G401 (cell line): ENCODE measurements around the gene CKM. TPM values are rescaled to one million over a fixed set of nuclear protein-coding genes. Genes with fewer than 3 reads are reported as not detected.
"Not testable (repeated sequence)": the region's sequence is repeated elsewhere in the genome, so short reads cannot be mapped to it uniquely, and the experiment has no call there.

Experiments
- DNase-seq: peaks from one replicate; pipeline ENCODE4 v3.0.0-alpha.2; 2015; ENCODE audit warnings: low spot score
- in situ Hi-C: cut with HindIII; loops from 2 replicates; pipeline ENCODE4 v1.10.0; 2016; ENCODE audit warnings: low sequenced_read_pairs, mixed read lengths
- total RNA-seq: library from RNA; depleted of rRNA; stranded (reverse); fragments of >200 nt; shearing (Covaris generic); gene quantifications from 2 replicates; pipeline ENCODE4 v1.2.3, GENCODE V29; 2014

The CKM gene
- total RNA-seq, 1 experiment from 2014 or later: 8.1 TPM

GRCh38 chr19:45350477-45351058, 27.9 kb upstream of the CKM start:
- DNase-seq: no peak
- in situ Hi-C loops: no loop called here

DNA sequence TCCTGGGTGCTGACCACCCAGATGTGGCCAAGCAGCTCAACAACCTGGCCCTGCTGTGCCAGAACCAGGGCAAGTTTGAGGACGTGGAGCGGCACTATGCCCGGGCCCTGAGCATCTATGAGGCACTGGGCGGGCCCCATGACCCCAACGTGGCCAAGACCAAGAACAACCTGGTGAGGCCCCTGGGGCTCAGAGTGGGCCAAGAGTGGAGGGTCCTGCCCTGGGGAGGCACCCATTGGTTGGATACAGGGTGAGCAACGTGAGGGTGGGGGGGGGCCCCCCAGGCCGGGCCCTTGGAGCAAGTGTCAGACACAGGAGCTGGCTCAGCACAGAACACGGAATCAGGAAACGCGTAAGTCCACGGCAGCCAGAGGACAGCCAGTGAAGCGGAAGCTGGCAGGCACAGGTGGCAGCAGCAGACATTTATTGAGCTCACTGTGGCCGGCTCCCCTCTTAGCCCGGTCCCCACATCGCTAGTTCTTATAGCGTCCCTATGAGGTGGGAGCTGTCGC, 26.8 kb upstream of the CKM start:
- in situ Hi-C loops: no loop called here
- no peak for DNase-seq

DNA sequence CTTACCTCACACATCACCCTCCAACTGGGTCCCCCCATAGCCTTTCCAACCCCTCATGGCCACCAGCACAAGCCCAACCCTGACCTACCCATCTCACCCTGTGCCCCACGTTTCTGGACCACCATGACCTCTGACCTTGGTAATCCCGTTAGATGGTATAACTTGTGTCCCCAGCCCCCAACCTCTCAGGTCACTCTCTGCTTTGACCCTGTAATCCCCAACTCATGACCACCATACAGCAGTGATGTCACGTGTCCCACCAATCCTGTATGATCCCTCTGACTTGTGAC, 26.4 kb upstream of the CKM start:
- no peak for DNase-seq
- in situ Hi-C loops: no loop called here

GRCh38 chr19:45348367-45349125, 25.9 kb upstream of the CKM start:
- in situ Hi-C loops: no loop called here
- no peak for DNase-seq

DNA sequence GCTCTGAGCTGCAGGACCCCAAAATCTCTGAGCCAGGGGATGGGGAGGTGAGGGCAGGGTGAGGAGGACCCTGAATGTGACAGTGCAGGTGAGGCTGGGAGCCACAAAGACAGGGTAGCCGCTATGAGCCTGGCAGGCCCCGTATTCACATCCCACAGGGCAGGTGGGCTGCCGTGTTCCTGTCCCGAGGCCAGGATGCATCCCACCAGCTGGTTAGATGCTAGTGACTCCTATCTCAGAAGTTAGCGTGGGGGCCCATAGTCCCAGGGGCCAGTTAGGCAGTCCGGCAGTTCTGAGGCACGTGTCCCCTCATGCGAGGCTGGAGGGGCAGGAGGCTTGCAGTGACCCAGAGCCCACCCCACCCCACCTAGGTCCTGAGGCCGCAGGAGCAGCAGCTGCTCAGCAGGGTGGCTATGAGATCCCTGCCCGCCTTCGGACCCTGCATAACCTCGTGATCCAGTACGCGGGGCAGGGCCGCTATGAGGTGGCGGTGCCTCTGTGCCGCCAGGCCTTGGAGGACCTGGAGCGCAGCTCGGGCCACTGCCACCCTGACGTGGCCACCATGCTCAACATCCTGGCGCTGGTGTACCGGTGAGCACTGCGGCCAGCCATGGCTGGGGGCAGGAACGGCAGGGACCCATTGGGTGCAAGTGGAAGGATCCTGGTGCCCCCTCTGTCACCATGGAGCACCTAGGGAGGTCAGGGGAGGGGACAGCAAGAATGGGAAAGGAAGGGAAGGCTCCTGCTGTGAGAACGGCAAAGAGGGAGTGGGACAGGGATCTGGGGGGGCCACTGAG, 25.1 kb upstream of the CKM start:
- no peak for DNase-seq
- in situ Hi-C loops: no loop called here

DNA sequence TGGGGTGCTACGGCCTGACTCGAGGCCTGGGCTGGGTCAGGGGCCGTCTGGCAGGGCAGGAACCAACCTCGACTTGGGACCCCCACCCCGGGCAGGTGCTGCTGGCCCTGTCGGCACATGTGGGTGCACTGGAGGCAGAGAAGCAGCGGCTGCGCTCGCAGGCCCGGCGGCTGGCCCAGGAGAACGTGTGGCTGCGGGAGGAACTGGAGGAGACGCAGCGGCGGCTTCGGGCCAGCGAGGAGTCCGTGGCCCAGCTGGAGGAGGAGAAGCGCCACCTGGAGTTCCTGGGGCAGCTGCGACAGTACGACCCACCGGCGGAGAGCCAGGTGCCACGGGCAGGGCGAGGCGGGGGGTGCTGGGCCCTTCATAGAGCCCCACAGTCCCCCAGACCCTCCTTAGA, 23.8 kb upstream of the CKM start:
- in situ Hi-C loops: no loop called here
- no peak for DNase-seq

DNA sequence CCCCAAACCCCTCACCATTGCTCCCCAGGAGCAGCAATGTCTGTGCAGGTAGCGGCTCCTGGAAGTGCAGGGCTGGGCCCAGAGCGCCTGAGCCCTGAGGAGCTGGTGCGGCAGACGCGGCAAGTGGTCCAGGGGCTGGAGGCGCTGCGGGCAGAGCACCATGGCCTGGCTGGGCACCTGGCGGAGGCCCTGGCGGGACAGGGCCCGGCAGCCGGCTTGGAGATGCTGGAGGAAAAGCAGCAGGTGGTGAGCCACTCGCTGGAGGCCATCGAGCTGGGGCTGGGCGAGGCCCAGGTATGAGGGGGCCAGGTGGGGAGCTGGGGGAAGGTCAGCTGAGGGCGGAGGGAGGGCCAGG, 22.8 kb upstream of the CKM start:
- in situ Hi-C loops: no loop called here
- no peak for DNase-seq

GRCh38 chr19:45344621-45345505, 22.2 kb upstream of the CKM start:
- in situ Hi-C loops: no loop called here
- DNase-seq: no peak

- in situ Hi-C loops: no loop called here
- DNase-seq: no peak
These were observed 20.2 kb upstream of the CKM start for GRCh38 chr19:45342911-45343310.

DNA sequence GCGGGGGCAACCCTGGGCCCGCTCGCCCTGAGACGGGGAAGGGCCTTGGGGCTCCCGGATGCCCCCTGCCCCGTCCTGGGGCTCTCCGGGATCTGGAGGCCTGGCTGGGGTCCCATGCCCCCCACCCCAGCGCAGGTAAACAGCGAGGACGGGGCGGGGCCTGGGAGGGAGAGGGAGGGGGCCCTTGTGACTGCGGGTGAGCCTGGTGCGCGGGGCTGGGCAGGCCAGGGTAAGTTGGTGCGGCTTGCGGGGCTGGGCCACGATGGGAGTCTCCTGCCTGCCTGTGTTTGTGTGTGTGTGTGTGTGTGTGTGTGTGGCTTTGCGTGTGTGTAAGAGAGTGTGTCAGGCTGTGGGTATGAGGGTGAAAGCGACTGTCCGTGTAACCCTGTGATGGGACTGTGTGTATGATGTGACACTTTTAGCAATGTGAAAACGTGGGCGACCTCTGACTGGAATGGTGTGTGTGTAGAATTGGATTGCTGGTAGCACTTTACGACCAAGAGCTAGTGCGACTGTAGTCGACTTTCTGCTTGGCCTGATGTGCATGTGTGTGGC, 18.3 kb upstream of the CKM start:
- DNase-seq: no peak
- in situ Hi-C loops: no loop called here

GRCh38 chr19:45340232-45340898, 17.7 kb upstream of the CKM start, which contains the start of gene KLC3:
TSS of gene KLC3 (plus strand) at chr19:45340750. CDS start at chr19:45345542, 4,792 bp downstream.
- in situ Hi-C loops: no loop called here
- no peak for DNase-seq

- no peak for DNase-seq
- in situ Hi-C loops: no loop called here
These were observed 17.0 kb upstream of the CKM start for GRCh38 chr19:45339629-45340028.

- in situ Hi-C loops: no loop called here
- no peak for DNase-seq
These were observed 14.1 kb upstream of the CKM start for GRCh38 chr19:45336696-45337251.

- in situ Hi-C loops, DNase-seq: not testable (repeated sequence)
These were observed 12.2 kb upstream of the CKM start for GRCh38 chr19:45334881-45335280.

DNA sequence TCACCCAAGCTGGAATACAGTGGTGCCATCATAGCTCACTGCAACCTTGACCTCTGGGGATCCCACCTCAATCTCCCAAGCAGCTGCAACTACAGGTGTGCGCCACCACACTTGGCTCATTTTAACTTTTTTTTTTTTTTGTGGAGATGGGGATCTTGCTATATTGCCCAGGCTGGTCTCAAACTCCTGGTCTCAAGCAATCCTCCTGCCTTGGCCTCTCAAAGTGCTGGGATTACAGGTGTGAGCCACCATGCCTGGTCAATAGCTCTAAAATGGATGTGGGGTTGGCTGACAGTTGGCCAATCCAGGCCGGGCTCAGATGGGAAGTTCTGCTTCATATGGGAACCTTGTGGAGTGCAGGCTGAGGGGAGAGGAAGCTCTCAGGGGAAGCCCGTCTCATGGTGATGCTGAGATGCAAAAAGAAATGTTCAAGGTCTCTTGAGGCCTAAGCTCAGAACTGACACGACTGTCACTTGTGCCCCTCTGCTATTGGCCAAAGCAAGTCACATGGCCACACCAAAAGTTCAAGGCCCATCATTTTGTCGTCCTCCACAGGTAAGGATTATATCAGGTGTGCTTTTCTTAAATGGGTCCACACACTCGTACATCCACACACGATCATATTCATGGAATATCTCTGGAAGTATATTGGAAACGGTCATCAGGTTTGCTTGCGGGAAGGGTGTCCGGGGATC, 11.1 kb upstream of the CKM start:
- in situ Hi-C loops: no loop called here
- no peak for DNase-seq

- no peak for DNase-seq
- in situ Hi-C loops: no loop called here
These were observed 8.7 kb upstream of the CKM start for GRCh38 chr19:45331411-45331810.

DNA sequence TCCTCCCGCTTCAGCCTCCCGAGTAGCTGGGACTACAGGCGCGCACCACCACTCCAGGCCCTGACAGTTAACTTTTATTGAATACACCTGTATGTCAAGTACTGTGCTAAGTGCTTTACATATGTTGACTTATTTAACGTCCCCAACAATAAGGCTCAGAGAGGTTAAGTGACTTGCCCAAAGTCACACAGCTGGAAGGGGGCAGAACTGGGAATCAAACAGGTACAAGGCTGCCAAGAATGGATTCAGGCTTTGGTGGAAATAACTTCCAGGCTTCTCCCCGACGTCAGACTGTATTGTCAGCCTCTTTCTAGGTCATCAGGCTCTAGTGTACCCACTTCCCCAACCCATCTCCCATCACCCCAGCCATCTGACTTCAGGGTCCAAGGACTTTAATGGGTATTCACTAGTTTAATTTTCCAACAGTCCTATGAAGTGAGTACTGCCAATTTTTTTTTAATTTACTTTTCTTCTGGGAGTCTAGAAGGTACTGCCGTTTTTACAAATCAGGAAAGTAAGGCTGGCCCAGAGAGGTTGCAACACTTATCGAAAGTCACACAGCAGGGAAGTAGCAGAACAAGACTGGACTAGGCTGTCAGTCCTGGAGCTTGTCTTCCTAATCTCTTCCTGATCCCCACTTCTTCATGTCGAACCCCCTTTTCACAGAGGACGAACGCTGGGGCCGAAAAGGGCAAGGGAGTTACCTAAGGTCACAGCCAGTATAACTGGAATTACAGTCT, 4.9 kb upstream of the CKM start:
- in situ Hi-C loops: no loop called here
- DNase-seq: no peak
